H9 (cell line): ENCODE data around the gene PBX4. TPM values are rescaled to one million over a fixed set of nuclear protein-coding genes. Genes with fewer than 3 reads are reported as not detected.

ENCODE experiments used
- DNase-seq: peaks from one replicate; pipeline ENCODE4 v3.0.0-alpha.2; 2017
- H2AFZ ChIP-seq: one replicate; pipeline ENCODE4 v1.6.1; 2013; ENCODE audit warnings: mild to moderate bottlenecking, low read length, control low read depth, moderate library complexity
- H2AK5ac ChIP-seq: 2 replicates; pipeline ENCODE4 v1.6.1; 2013; ENCODE audit warnings: low read length, control low read depth, mixed read lengths; ENCODE audit not compliant: insufficient read length
- H2BK120ac ChIP-seq: one replicate; pipeline ENCODE4 v1.6.1; 2013; ENCODE audit warnings: low read depth, mild to moderate bottlenecking, low read length, control low read depth, inconsistent platforms; ENCODE audit not compliant: poor library complexity, severe bottlenecking
- H2BK12ac ChIP-seq: 2 replicates; pipeline ENCODE4 v1.6.1; 2013; ENCODE audit warnings: low read length, control low read depth, mixed read lengths, low read depth; ENCODE audit not compliant: insufficient read length
- H2BK15ac ChIP-seq: 2 replicates; pipeline ENCODE4 v1.6.1; 2013; ENCODE audit warnings: low read depth, low read length, control low read depth
- H2BK20ac ChIP-seq: one replicate; pipeline ENCODE4 v1.6.1; 2013; ENCODE audit warnings: low read depth, mild to moderate bottlenecking, low read length, control low read depth, inconsistent platforms; ENCODE audit not compliant: poor library complexity, severe bottlenecking
- H2BK5ac ChIP-seq: 2 replicates; pipeline ENCODE4 v1.6.1; 2013; ENCODE audit warnings: low read length, control low read depth, mixed read lengths; ENCODE audit not compliant: insufficient read length
- H3K14ac ChIP-seq: 2 replicates; pipeline ENCODE4 v1.6.1; 2013; ENCODE audit warnings: low read length, control low read depth; ENCODE audit not compliant: insufficient read depth
- H3K18ac ChIP-seq: 2 replicates; pipeline ENCODE4 v1.6.1; 2013; ENCODE audit warnings: low read depth, mild to moderate bottlenecking, mixed read lengths, low read length, control low read depth; ENCODE audit not compliant: insufficient read length
- H3K23ac ChIP-seq: 2 replicates; pipeline ENCODE4 v1.6.1; 2013; ENCODE audit warnings: low read length, control low read depth, mixed read lengths, low read depth; ENCODE audit not compliant: insufficient read length
- H3K23me2 ChIP-seq: 2 replicates; pipeline ENCODE4 v1.6.1; 2013; ENCODE audit warnings: low read depth, mild to moderate bottlenecking, mixed read lengths, low read length, control low read depth; ENCODE audit not compliant: insufficient read length, poor library complexity, severe bottlenecking
- H3K27ac ChIP-seq: 2 replicates; pipeline ENCODE4 v1.5.1; 2013; ENCODE audit warnings: low read length, control low read depth, mixed read lengths, low read depth; ENCODE audit not compliant: insufficient read length
- H3K27me3 ChIP-seq: 2 replicates; pipeline ENCODE4 v1.6.1; 2013; ENCODE audit warnings: low read length, control low read depth, inconsistent platforms; ENCODE audit not compliant: insufficient read depth
- H3K4ac ChIP-seq: 2 replicates; pipeline ENCODE4 v1.6.1; 2013; ENCODE audit warnings: low read depth, mild to moderate bottlenecking, control low read depth, inconsistent platforms, low read length, moderate library complexity
- H3K4me1 ChIP-seq: 2 replicates; pipeline ENCODE4 v1.6.1; 2013; ENCODE audit warnings: low read length, control low read depth, inconsistent platforms; ENCODE audit not compliant: insufficient read depth
- H3K4me2 ChIP-seq: 2 replicates; pipeline ENCODE4 v1.6.1; 2013; ENCODE audit warnings: low read length, control low read depth, mixed read lengths; ENCODE audit not compliant: insufficient read length, insufficient read depth
- H3K56ac ChIP-seq: 2 replicates; pipeline ENCODE4 v1.6.1; 2013; ENCODE audit warnings: low read depth, mild to moderate bottlenecking, mixed read lengths, low read length, control low read depth; ENCODE audit not compliant: insufficient read length
- H3K79me1 ChIP-seq: 2 replicates; pipeline ENCODE4 v1.6.1; 2013; ENCODE audit warnings: low read depth, mild to moderate bottlenecking, moderate library complexity, low read length, control low read depth, inconsistent platforms; ENCODE audit not compliant: insufficient read depth, poor library complexity, severe bottlenecking
- H3K79me2 ChIP-seq: 2 replicates; pipeline ENCODE4 v1.6.1; 2013; ENCODE audit warnings: low read length, control low read depth, inconsistent platforms; ENCODE audit not compliant: insufficient read depth
- H3K9ac ChIP-seq: 2 replicates; pipeline ENCODE4 v1.6.1; 2013; ENCODE audit warnings: low read length, control low read depth, mixed read lengths; ENCODE audit not compliant: insufficient read length; ENCODE audit errors: extremely low read depth
- H3K9me3 ChIP-seq: one replicate; pipeline ENCODE4 v1.6.1; 2013; ENCODE audit warnings: low read depth, low read length, inconsistent platforms; ENCODE audit not compliant: control insufficient read depth
- H3T11ph ChIP-seq: one replicate; pipeline ENCODE4 v1.6.1; 2013; ENCODE audit warnings: mild to moderate bottlenecking, low read length, control low read depth, inconsistent platforms
- H4K20me1 ChIP-seq: one replicate; pipeline ENCODE4 v1.6.1; 2013; ENCODE audit not compliant: control insufficient read depth, insufficient read length, insufficient read depth
- H4K5ac ChIP-seq: 2 replicates; pipeline ENCODE4 v1.6.1; 2013; ENCODE audit warnings: low read depth, mild to moderate bottlenecking, mixed read lengths, low read length, control low read depth; ENCODE audit not compliant: insufficient read length
- H4K8ac ChIP-seq: replicated peaks from 2 replicates; pipeline ENCODE4 v1.6.1; 2013; ENCODE audit warnings: low read length, control low read depth, mixed read lengths, low read depth; ENCODE audit not compliant: insufficient read length
- H4K91ac ChIP-seq: 2 replicates; pipeline ENCODE4 v1.6.1; 2013; ENCODE audit warnings: low read depth, mild to moderate bottlenecking, moderate library complexity, mixed read lengths, low read length, control low read depth; ENCODE audit not compliant: insufficient read length
- H3K27ac Mint-ChIP-seq, 3 experiments: 2 replicates in 2 of 3; 3 replicates in 1 of 3; pipeline ENCODE4 v1.8.0; 2020 to 2021; ENCODE audit warnings: mixed read lengths in 3 of 3, mild to moderate bottlenecking in 1 of 3, moderate library complexity in 1 of 3
- H3K27me3 Mint-ChIP-seq: 2 replicates; pipeline ENCODE4 v1.8.0; 2021; ENCODE audit warnings: low read depth, mild to moderate bottlenecking, moderate library complexity, mixed read lengths
- H3K36me3 Mint-ChIP-seq, 3 experiments: 2 replicates in 2 of 3; 3 replicates in 1 of 3; pipeline ENCODE4 v1.8.0; 2020 to 2021; ENCODE audit warnings: low read depth in 3 of 3, mixed read lengths in 3 of 3; ENCODE audit not compliant: insufficient read depth in 1 of 3
- H3K4me1 Mint-ChIP-seq, 2 experiments: 2 replicates each; pipeline ENCODE4 v1.8.0; 2020; ENCODE audit warnings: mixed read lengths in 2 of 2
- H3K4me3 Mint-ChIP-seq, 2 experiments: 2 replicates in 1 of 2; 3 replicates in 1 of 2; pipeline ENCODE4 v1.8.0; 2020 to 2021; ENCODE audit warnings: mild to moderate bottlenecking in 2 of 2, mixed read lengths in 2 of 2, moderate library complexity in 1 of 2
- H3K9me3 Mint-ChIP-seq, 2 experiments: 2 replicates in 1 of 2; 3 replicates in 1 of 2; pipeline ENCODE4 v1.8.0; 2020; ENCODE audit warnings: mild to moderate bottlenecking in 2 of 2, mixed read lengths in 2 of 2, moderate library complexity in 1 of 2
- CTCF ChIP-seq: fragments of 200-600 bp; sonication (generic); conservative IDR thresholded peaks from 3 replicates; pipeline ENCODE4 v1.8.0; 2021; ENCODE audit warnings: antibody characterized with exemption, mild to moderate bottlenecking
- WGBS: extraction: QIAGEN DNeasy Blood & Tissue Kit; methylation state at CpG from one replicate; pipeline ENCODE4 v1.1.7; 2013; ENCODE audit warnings: missing lambda C conversion rate, low lambda C conversion rate, mixed read lengths; ENCODE audit not compliant: insufficient read length; ENCODE audit errors: extremely low coverage; 5-methylcytosine and 5-hydroxymethylcytosine counted together
- total RNA-seq: library from RNA; stranded (reverse); gene quantifications from 2 replicates; pipeline ENCODE4 v1.2.1, GENCODE V29; 2021

The PBX4 gene
- total RNA-seq, 1 experiment from 2014 or later: 3.3 TPM

DNA sequence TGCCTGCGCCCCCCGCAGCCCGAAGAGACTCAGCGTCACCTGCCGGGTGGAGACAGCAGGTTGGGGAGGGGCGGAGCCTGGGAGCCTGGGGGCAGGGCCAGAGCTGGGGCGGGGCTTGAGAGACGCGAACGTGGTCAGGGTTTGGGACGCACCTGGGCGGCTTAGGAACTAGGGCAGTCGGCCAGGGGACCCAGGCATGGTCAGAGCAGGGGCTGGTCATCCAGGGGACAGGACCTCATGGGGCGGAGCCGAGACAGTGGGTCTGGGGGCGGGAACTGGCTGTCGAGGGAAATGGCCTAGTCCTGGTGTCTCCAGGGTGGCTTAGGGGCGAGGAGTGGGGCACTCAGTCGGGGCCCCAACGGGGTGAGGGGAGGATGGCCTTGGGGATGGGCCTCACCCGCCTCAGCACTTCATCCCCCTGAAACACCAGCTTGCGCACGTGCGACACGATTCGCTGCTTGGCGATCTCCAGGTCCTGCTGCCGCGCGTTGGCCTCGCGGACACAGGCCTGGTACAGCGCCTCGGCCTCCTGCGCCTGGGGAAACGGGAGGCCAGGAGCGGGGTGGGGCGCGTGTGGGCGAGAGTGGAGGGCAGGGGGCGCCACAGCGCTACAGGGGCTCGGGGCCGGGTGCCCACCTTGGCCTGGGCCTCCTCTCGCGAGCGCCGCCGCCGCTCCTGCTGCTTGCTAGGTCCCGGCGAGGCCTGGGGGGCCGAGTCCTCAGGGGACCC lies 19.2 kb upstream of the PBX4 start:
- Histone ChIP-seq H3K27ac (no peak overlapping the region), H3K9me3 (no peaks in the 10 kb centered on the region), H4K5ac (no peak overlapping the region), H2AFZ (no peak overlapping the region), H3K79me2 (no peaks in the 10 kb centered on the region), H2BK15ac (no peak overlapping the region), H3K4ac (no peak overlapping the region), H3K18ac (no peak overlapping the region), H2BK120ac (no peak overlapping the region), H3K9ac (no peak overlapping the region), H3K14ac (no peak overlapping the region), H3K4me2 (no peak overlapping the region), H3T11ph (no peak overlapping the region), H2BK5ac (no peak overlapping the region), H3K23ac (no peak overlapping the region), H3K23me2 (peaks cover 1% of the 10 kb centered on the region), H4K91ac (no peak overlapping the region), H4K8ac (no peak overlapping the region), H3K27me3 (no peaks in the 10 kb centered on the region), H2BK20ac (no peak overlapping the region), H4K20me1 (no peaks in the 10 kb centered on the region), H3K56ac (no peak overlapping the region), H2AK5ac (no peak overlapping the region), H2BK12ac (no peak overlapping the region), H3K79me1 (no peaks in the 10 kb centered on the region), H3K4me1 (no peaks in the 10 kb centered on the region)
- peak; percentile 54 for TF ChIP-seq CTCF
- H3K27me3 Mint-ChIP-seq: no peaks in the 10 kb centered on the region
- H3K4me3 Mint-ChIP-seq: no peak overlapping the region
- no CpG with 5 or more reads among the region's 53 CpGs for WGBS
- peaks cover 5 to 10% of the 10 kb centered on the region in 2 experiments for H3K4me1 Mint-ChIP-seq
- peak; percentile 92 for DNase-seq
- peaks cover 9 to 31% (median 29%) of the 10 kb centered on the region in 3 experiments; a peak in 6 of 7 replicates for H3K36me3 Mint-ChIP-seq
- peak overlapping the region in 1 of 3 experiments; percentile 89; a peak in 2 of 7 replicates for H3K27ac Mint-ChIP-seq
- no peaks in the 10 kb centered on the region; a peak in 1 of 5 replicates for H3K9me3 Mint-ChIP-seq
